Gastrocnemius medialis (tissue), 4 donors: ENCODE measurements around the gene FAR1.

Experiments used
- POLR2A ChIP-seq, 2 donors: fragments of 450-650 bp; IDR thresholded peaks; one replicate each; pipeline ENCODE4 v1.6.1; 2017; ENCODE audit warnings: antibody characterized with exemption in 2 of 2, mild to moderate bottlenecking in 2 of 2, moderate library complexity in 2 of 2
- TF ChIP-seq, protein P1 (sequence below), 5 experiments: fragments of 450-650 bp in 3 of 5; fragments of 200-600 bp in 2 of 5; sonication (generic) in 2 of 5; IDR thresholded peaks in 4 of 5; conservative IDR thresholded peaks in 1 of 5; 1 replicate in 4 of 5; 2 replicates in 1 of 5; pipeline ENCODE4 v1.5.1; 2016 to 2019; ENCODE audit warnings: antibody characterized with exemption in 5 of 5, mild to moderate bottlenecking in 3 of 5, moderate library complexity in 3 of 5

DNA sequence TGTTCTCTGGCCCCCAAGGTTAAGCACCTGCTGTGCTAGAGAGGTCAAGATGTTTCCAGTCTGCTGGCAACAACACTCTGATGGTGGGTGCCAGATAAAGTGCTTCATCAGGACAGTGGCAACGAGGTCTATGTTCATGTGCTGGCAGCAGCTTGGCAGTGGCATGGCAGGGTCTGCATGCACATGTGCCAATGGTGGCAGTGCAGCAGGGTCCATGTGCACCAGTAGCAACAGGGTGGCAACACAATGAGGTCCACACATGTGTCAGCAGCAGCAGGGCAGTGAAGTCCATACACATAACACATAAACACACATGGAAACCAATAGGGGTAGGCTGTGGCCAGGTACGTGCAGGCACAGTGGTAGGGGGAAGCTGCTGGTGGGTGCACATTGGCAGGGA is 48.4 kb upstream of the FAR1 start:
- TF ChIP-seq, protein P1, sequence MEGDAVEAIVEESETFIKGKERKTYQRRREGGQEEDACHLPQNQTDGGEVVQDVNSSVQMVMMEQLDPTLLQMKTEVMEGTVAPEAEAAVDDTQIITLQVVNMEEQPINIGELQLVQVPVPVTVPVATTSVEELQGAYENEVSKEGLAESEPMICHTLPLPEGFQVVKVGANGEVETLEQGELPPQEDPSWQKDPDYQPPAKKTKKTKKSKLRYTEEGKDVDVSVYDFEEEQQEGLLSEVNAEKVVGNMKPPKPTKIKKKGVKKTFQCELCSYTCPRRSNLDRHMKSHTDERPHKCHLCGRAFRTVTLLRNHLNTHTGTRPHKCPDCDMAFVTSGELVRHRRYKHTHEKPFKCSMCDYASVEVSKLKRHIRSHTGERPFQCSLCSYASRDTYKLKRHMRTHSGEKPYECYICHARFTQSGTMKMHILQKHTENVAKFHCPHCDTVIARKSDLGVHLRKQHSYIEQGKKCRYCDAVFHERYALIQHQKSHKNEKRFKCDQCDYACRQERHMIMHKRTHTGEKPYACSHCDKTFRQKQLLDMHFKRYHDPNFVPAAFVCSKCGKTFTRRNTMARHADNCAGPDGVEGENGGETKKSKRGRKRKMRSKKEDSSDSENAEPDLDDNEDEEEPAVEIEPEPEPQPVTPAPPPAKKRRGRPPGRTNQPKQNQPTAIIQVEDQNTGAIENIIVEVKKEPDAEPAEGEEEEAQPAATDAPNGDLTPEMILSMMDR (IDR thresholded peaks at IDR 0.05 in 4 of 5, conservative IDR thresholded peaks at IDR 0.05 in 1 of 5) = no peak
- TF ChIP-seq POLR2A (IDR thresholded peaks at IDR 0.05) = no peak
